ENCODE measurements around the gene PDCL2.
A peak's percentile ranks its signal among the peaks of the same experiment; 100 is the strongest.
"Not testable (repeated sequence)": the region's sequence is repeated elsewhere in the genome, so short reads cannot be mapped to it uniquely, and the experiment has no call there.

Gene PDCL2

GRCh38 chr4:55634417-55635128 lies 42.5 kb upstream of the PDCL2 start:
- Histone ChIP-seq H3K36me3 (no peaks in the 10 kb centered on the region), H3K4me3 (ENCODE audit: low read depth, low read length) (no peak overlapping the region), H3K4me1 (no peaks in the 10 kb centered on the region), H3K27me3 (peaks cover 37% of the 10 kb centered on the region), H3K9me3 (no peaks in the 10 kb centered on the region)
- TF ChIP-seq CTCF (IDR thresholded peaks at IDR 0.05; ENCODE audit: low read depth, low read length) = no peak
- no peak for DNase-seq

GRCh38 chr4:55633903-55634302 lies 41.9 kb upstream of the PDCL2 start:
- Histone ChIP-seq H3K4me3 (ENCODE audit: low read depth, low read length) (no peak overlapping the region), H3K36me3 (no peaks in the 10 kb centered on the region), H3K27me3 (peaks cover 37% of the 10 kb centered on the region), H3K9me3 (no peaks in the 10 kb centered on the region), H3K4me1 (no peaks in the 10 kb centered on the region)
- no peak for DNase-seq
- no peak for TF ChIP-seq CTCF (IDR thresholded peaks at IDR 0.05; ENCODE audit: low read depth, low read length)

GRCh38 chr4:55625835-55626234 lies 33.8 kb upstream of the PDCL2 start:
- DNase-seq = peak; percentile 30
- Histone ChIP-seq H3K36me3 (no peaks in the 10 kb centered on the region), H3K4me1 (0 out of 2 replicates have a peak, but pooled peaks cover 3% of the 10 kb centered on the region), H3K27me3 (no peaks in the 10 kb centered on the region), H3K9me3 (no peaks in the 10 kb centered on the region), H3K4me3 (ENCODE audit: low read depth, low read length) (no peak overlapping the region)
- TF ChIP-seq CTCF (IDR thresholded peaks at IDR 0.05; ENCODE audit: low read depth, low read length) = no peak

DNA sequence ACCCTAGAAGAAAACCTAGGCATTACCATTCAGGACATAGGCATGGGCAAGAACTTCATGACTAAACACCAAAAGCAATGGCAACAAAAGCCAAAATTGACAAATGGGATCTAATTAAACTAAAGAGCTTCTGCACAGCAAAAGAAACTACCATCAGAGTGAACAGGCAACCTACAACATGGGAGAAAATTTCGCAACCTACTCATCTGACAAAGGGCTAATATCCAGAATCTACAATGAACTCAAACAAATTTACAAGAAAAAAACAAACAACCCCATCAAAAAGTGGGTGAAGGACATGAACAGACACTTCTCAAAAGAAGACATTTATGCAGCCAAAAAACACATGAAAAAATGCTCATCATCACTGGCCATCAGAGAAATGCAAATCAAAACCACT lies 32.0 kb upstream of the PDCL2 start:
- not testable (repeated sequence) for H3K9me3 ChIP-seq; H3K4me1 ChIP-seq; DNase-seq; H3K27me3 ChIP-seq; H3K36me3 ChIP-seq; H3K4me3 ChIP-seq (ENCODE audit: low read depth, low read length)

- Histone ChIP-seq H3K27me3 (no peaks in the 10 kb centered on the region), H3K4me1 (no peaks in the 10 kb centered on the region), H3K36me3 (no peaks in the 10 kb centered on the region), H3K9me3 (no peaks in the 10 kb centered on the region), H3K4me3 (ENCODE audit: low read depth, low read length) (no peak overlapping the region)
- TF ChIP-seq CTCF (IDR thresholded peaks at IDR 0.05; ENCODE audit: low read depth, low read length) = no peak
- DNase-seq = no peak
These were observed 26.6 kb upstream of the PDCL2 start for GRCh38 chr4:55618546-55619143.

- no peak for TF ChIP-seq CTCF (IDR thresholded peaks at IDR 0.05; ENCODE audit: low read depth, low read length)
- H3K9me3 ChIP-seq = no peaks in the 10 kb centered on the region
- H3K27me3 ChIP-seq = no peaks in the 10 kb centered on the region
- no peaks in the 10 kb centered on the region for H3K36me3 ChIP-seq
- no peak overlapping the region for H3K4me3 ChIP-seq (ENCODE audit: low read depth, low read length)
- no peak for DNase-seq
- H3K4me1 ChIP-seq = no peaks in the 10 kb centered on the region
These were observed 25.6 kb upstream of the PDCL2 start for GRCh38 chr4:55617587-55618197.
